DOHH2 (cell line): ENCODE measurements around the gene PHF21B.

Experiments
- H3F3A ChIP-seq: fragments of 200-600 bp; sonication (generic), shearing (Covaris generic); 2 replicates; pipeline ENCODE4 v1.6.0; 2016; ENCODE audit warnings: antibody characterized with exemption, mild to moderate bottlenecking; ENCODE audit not compliant: control insufficient read depth, insufficient read depth
- H3K27ac ChIP-seq: fragments of 200-600 bp; sonication (generic); 2 replicates; pipeline ENCODE4 v1.5.1; 2014; ENCODE audit warnings: low read depth, mild to moderate bottlenecking, low read length, moderate library complexity
- H3K27me3 ChIP-seq: fragments of 200-600 bp; sonication (generic); 2 replicates; pipeline ENCODE4 v1.6.1; 2014; ENCODE audit warnings: mild to moderate bottlenecking, low read length, mixed read lengths; ENCODE audit not compliant: control insufficient read depth
- H3K36me3 ChIP-seq: fragments of 200-600 bp; sonication (generic); 2 replicates; pipeline ENCODE4 v1.6.1; 2014; ENCODE audit warnings: mild to moderate bottlenecking, low read length, moderate library complexity, mixed read lengths; ENCODE audit not compliant: control insufficient read depth
- H3K4me1 ChIP-seq: fragments of 200-600 bp; sonication (generic); 2 replicates; pipeline ENCODE4 v1.6.1; 2014; ENCODE audit warnings: mild to moderate bottlenecking, low read length, mixed read lengths; ENCODE audit not compliant: control insufficient read depth
- H3K4me2 ChIP-seq: fragments of 200-600 bp; sonication (generic); 2 replicates; pipeline ENCODE4 v1.6.0; 2014; ENCODE audit warnings: mild to moderate bottlenecking, low read length, moderate library complexity
- H3K4me3 ChIP-seq: fragments of 200-600 bp; sonication (generic); 2 replicates; pipeline ENCODE4 v1.5.1; 2014; ENCODE audit warnings: mild to moderate bottlenecking, low read length, mixed read lengths
- H3K79me2 ChIP-seq: fragments of 200-600 bp; sonication (generic); 2 replicates; pipeline ENCODE4 v1.6.1; 2014; ENCODE audit warnings: mild to moderate bottlenecking, low read length, mixed read lengths; ENCODE audit not compliant: control insufficient read depth
- H3K9me2 ChIP-seq: fragments of 200-600 bp; sonication (generic); replicated peaks from 2 replicates; pipeline ENCODE4 v1.6.1; 2014; ENCODE audit warnings: mild to moderate bottlenecking, low read length, mixed read lengths; ENCODE audit not compliant: control insufficient read depth
- H3K9me3 ChIP-seq: fragments of 200-600 bp; sonication (generic); 2 replicates; pipeline ENCODE4 v1.6.1; 2014; ENCODE audit warnings: antibody characterized with exemption, low read length, mixed read lengths; ENCODE audit not compliant: control insufficient read depth, insufficient read depth
- H4K20me1 ChIP-seq: fragments of 200-600 bp; sonication (generic); 2 replicates; pipeline ENCODE4 v1.6.0; 2014; ENCODE audit warnings: low read depth, mild to moderate bottlenecking, antibody characterized with exemption, low read length, moderate library complexity; ENCODE audit not compliant: control insufficient read depth, insufficient read depth
- CTCF ChIP-seq: fragments of 200-600 bp; sonication (generic); IDR thresholded peaks from one replicate; pipeline ENCODE4 v1.5.1; 2014; ENCODE audit warnings: antibody characterized with exemption, mild to moderate bottlenecking, low read depth, low read length; ENCODE audit not compliant: poor library complexity, severe bottlenecking
- EZH2phosphoT487 ChIP-seq: fragments of 200-600 bp; sonication (generic); IDR thresholded peaks from 2 replicates; pipeline ENCODE4 v1.6.1; 2017; ENCODE audit warnings: borderline replicate concordance, mild to moderate bottlenecking, antibody characterized with exemption, low read length, moderate library complexity, mixed read lengths

Gene PHF21B

DNA sequence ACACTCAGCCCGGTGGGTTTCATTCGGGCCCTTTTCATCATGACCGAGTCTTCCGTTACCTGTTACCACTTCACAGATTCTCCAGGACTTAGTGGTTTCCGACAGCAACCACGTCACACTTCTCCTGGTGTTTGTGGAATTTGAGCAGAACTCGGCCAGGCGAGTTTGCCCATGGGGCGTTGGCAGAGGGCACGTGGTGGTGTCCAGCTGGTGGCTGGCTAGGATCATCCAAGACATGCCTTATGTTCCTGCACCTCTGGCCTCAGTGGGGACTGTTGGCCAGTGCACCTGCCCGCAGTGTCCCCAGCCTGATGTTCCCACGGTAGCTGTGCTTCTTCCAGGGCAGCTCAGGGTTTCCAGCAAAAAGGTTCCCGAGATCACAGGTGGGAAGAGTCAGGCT, 170.1 kb downstream of the PHF21B start:
- no peak overlapping the region for H3K27ac ChIP-seq
- H3K4me2 ChIP-seq: no peak overlapping the region
- no peak overlapping the region for H3K4me3 ChIP-seq
- H3K79me2 ChIP-seq: no peaks in the 10 kb centered on the region
- H3F3A ChIP-seq: no peaks in the 10 kb centered on the region
- no peak for TF ChIP-seq EZH2phosphoT487
- no peak for TF ChIP-seq CTCF
- no peaks in the 10 kb centered on the region for H3K4me1 ChIP-seq
- no peaks in the 10 kb centered on the region for H3K9me2 ChIP-seq
- no peaks in the 10 kb centered on the region for H3K36me3 ChIP-seq
- H3K9me3 ChIP-seq: peaks cover 2% of the 10 kb centered on the region; the same call in 1 of the 2 replicates
- no peaks in the 10 kb centered on the region for H4K20me1 ChIP-seq
- no peaks in the 10 kb centered on the region for H3K27me3 ChIP-seq

GRCh38 chr22:44839061-44839460, 170.7 kb downstream of the PHF21B start:
- no peaks in the 10 kb centered on the region for H3K27me3 ChIP-seq

DNA sequence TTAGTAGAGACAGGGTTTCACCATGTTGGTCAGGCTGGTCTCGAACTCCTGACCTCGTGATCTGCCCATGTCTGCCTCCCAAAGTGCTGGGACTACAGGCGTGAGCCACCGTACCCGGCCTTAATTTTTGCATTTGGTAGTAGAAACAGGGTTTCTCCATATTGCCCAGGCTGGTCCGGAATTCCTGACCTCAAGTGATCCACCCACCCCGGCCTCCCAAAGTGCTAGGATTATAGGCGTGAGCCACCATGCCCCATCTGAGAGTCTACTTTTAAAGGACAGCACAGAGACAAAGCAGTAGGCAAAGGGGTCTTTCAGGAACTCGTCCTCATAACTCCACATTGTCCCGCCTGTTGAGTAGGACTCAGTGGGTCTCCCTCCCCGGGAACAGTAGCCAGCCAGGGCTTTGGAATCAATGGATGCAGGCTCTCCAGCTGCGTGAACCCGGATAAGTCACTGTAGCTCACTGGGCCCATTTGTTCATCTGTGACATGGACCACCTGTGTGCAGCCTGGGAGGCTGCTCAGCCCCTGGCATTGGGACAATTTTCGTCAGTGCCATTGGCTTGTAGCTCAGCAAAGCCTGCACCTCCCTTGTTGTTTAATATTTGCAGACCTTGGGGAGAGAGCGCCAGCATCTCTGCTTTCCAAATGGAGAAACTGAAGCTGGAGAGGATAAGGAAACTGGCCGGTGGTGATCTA, 171.3 kb downstream of the PHF21B start:
- no peaks in the 10 kb centered on the region for H3K9me2 ChIP-seq
- no peaks in the 10 kb centered on the region for H3K4me1 ChIP-seq
- no peak overlapping the region for H3K4me2 ChIP-seq
- no peak overlapping the region for H3K4me3 ChIP-seq
- no peak overlapping the region for H3K27ac ChIP-seq
- no peaks in the 10 kb centered on the region for H4K20me1 ChIP-seq
- no peaks in the 10 kb centered on the region for H3K27me3 ChIP-seq
- no peaks in the 10 kb centered on the region for H3F3A ChIP-seq
- no peak for TF ChIP-seq CTCF
- no peaks in the 10 kb centered on the region for H3K79me2 ChIP-seq
- H3K36me3 ChIP-seq: no peaks in the 10 kb centered on the region
- H3K9me3 ChIP-seq: peaks cover 5% of the 10 kb centered on the region; the same call in 1 of the 2 replicates

More at GRCh38 chr22:44839061-44839460, 170.7 kb downstream of the PHF21B start:
- Histone ChIP-seq H3K27ac (no peak overlapping the region), H3K4me3 (no peak overlapping the region), H4K20me1 (no peaks in the 10 kb centered on the region), H3K36me3 (no peaks in the 10 kb centered on the region), H3K9me2 (no peaks in the 10 kb centered on the region), H3F3A (no peaks in the 10 kb centered on the region), H3K4me2 (no peak overlapping the region), H3K4me1 (no peaks in the 10 kb centered on the region), H3K79me2 (no peaks in the 10 kb centered on the region), H3K9me3 (peaks cover 5% of the 10 kb centered on the region; the same call in 1 of the 2 replicates)
- TF ChIP-seq CTCF (no peak), EZH2phosphoT487 (no peak)
